ES-I3 (cell line): ENCODE results near the gene GRK2.
"Not testable (repeated sequence)": the region's sequence is repeated elsewhere in the genome, so short reads cannot be mapped to it uniquely, and the experiment has no call there.

Experiments used
- H3K36me3 ChIP-seq: 2 replicates; pipeline ENCODE4 v1.6.1; 2013; ENCODE audit warnings: mild to moderate bottlenecking, low read length, control low read depth, moderate library complexity; ENCODE audit not compliant: insufficient read depth
- H3K4me1 ChIP-seq: 2 replicates; pipeline ENCODE4 v1.6.1; 2013; ENCODE audit warnings: mild to moderate bottlenecking, control low read depth, low read length; ENCODE audit not compliant: insufficient read depth
- H3K9ac ChIP-seq: 2 replicates; pipeline ENCODE4 v1.6.1; 2013; ENCODE audit warnings: low read depth, mild to moderate bottlenecking, low read length, moderate library complexity
- H3K9me3 ChIP-seq: 2 replicates; pipeline ENCODE4 v1.6.1; 2013; ENCODE audit warnings: mild to moderate bottlenecking, low read length, moderate library complexity; ENCODE audit not compliant: control insufficient read depth, insufficient read depth

Gene GRK2

GRCh38 chr11:67247946-67248550 lies 18.2 kb upstream of the GRK2 start:
- Histone ChIP-seq H3K9ac (no peak overlapping the region), H3K9me3 (no peaks in the 10 kb centered on the region), H3K36me3 (peaks cover 50% of the 10 kb centered on the region), H3K4me1 (no peaks in the 10 kb centered on the region)

DNA sequence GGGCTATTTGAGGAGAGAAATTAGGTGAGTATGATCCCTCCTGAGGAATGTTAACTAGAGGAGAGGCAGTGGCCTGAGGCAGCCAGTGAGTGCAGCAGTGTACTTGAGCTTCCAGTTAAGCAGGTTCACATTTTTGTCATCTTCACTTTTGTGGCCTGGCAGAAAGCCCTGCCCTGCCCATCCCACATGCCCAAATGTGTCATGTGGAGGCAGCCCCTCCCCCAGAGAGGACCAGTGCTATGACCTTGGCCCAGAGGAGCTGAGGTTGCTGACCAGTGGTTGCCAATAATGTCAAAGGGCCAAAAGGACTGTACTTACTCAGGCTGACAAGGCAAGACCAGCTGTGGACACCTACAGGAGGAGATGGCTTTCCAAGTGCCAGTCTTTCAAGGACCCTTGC lies 17.6 kb upstream of the GRK2 start:
- no peaks in the 10 kb centered on the region for H3K4me1 ChIP-seq
- no peaks in the 10 kb centered on the region for H3K9me3 ChIP-seq
- peaks cover 55% of the 10 kb centered on the region for H3K36me3 ChIP-seq
- no peak overlapping the region for H3K9ac ChIP-seq

GRCh38 chr11:67250059-67251043 lies 15.9 kb upstream of the GRK2 start:
- Histone ChIP-seq H3K9me3 (no peaks in the 10 kb centered on the region), H3K4me1 (no peaks in the 10 kb centered on the region), H3K36me3 (peaks cover 54% of the 10 kb centered on the region), H3K9ac (no peak overlapping the region)

GRCh38 chr11:67251841-67252240 lies 14.4 kb upstream of the GRK2 start:
- Histone ChIP-seq H3K36me3 (peaks cover 51% of the 10 kb centered on the region), H3K9ac (no peak overlapping the region), H3K9me3 (no peaks in the 10 kb centered on the region), H3K4me1 (no peaks in the 10 kb centered on the region)

GRCh38 chr11:67252831-67253239 lies 13.4 kb upstream of the GRK2 start:
- Histone ChIP-seq H3K36me3 (peaks cover 45% of the 10 kb centered on the region), H3K9me3 (no peaks in the 10 kb centered on the region), H3K4me1 (no peaks in the 10 kb centered on the region), H3K9ac (no peak overlapping the region)

- Histone ChIP-seq H3K36me3 (peaks cover 33% of the 10 kb centered on the region), H3K9ac (no peak overlapping the region), H3K9me3 (no peaks in the 10 kb centered on the region), H3K4me1 (no peaks in the 10 kb centered on the region)
Measured at GRCh38 chr11:67253872-67254624, 12.2 kb upstream of the GRK2 start.

GRCh38 chr11:67254798-67255197 lies 11.5 kb upstream of the GRK2 start:
- H3K36me3 ChIP-seq = peaks cover 28% of the 10 kb centered on the region
- no peaks in the 10 kb centered on the region for H3K9me3 ChIP-seq
- H3K4me1 ChIP-seq = no peaks in the 10 kb centered on the region
- no peak overlapping the region for H3K9ac ChIP-seq

GRCh38 chr11:67255353-67255752 lies 10.9 kb upstream of the GRK2 start:
- Histone ChIP-seq H3K9ac (no peak overlapping the region), H3K36me3 (peaks cover 28% of the 10 kb centered on the region), H3K4me1 (no peaks in the 10 kb centered on the region), H3K9me3 (no peaks in the 10 kb centered on the region)

GRCh38 chr11:67255864-67256263 lies 10.4 kb upstream of the GRK2 start:
- no peaks in the 10 kb centered on the region for H3K4me1 ChIP-seq
- H3K36me3 ChIP-seq = peaks cover 28% of the 10 kb centered on the region
- no peaks in the 10 kb centered on the region for H3K9me3 ChIP-seq
- no peak overlapping the region for H3K9ac ChIP-seq

GRCh38 chr11:67256477-67257135 lies 9.7 kb upstream of the GRK2 start:
- no peaks in the 10 kb centered on the region for H3K4me1 ChIP-seq
- peaks cover 28% of the 10 kb centered on the region for H3K36me3 ChIP-seq
- H3K9me3 ChIP-seq = no peaks in the 10 kb centered on the region
- H3K9ac ChIP-seq = no peak overlapping the region

DNA sequence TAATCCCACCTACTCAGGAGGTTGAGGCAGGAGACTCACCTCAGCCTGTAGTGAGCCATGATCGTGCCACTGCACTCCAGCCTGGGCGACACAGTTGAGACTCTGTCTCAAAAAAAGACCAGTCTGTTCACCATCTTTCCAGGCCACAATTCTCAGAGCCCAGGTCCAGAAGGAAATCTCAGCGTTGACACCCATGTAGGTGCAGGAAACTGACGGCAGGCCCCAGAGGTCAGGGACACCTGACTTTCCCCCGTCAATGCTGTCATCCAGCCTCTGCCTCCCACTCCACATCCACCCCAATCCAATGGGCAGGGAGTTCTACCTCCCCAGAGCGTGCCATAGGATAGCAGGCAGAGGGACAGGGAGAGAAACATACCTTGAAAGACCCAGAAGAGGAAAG lies 5.9 kb upstream of the GRK2 start:
- Histone ChIP-seq H3K9me3 (no peaks in the 10 kb centered on the region), H3K4me1 (no peaks in the 10 kb centered on the region)

DNA sequence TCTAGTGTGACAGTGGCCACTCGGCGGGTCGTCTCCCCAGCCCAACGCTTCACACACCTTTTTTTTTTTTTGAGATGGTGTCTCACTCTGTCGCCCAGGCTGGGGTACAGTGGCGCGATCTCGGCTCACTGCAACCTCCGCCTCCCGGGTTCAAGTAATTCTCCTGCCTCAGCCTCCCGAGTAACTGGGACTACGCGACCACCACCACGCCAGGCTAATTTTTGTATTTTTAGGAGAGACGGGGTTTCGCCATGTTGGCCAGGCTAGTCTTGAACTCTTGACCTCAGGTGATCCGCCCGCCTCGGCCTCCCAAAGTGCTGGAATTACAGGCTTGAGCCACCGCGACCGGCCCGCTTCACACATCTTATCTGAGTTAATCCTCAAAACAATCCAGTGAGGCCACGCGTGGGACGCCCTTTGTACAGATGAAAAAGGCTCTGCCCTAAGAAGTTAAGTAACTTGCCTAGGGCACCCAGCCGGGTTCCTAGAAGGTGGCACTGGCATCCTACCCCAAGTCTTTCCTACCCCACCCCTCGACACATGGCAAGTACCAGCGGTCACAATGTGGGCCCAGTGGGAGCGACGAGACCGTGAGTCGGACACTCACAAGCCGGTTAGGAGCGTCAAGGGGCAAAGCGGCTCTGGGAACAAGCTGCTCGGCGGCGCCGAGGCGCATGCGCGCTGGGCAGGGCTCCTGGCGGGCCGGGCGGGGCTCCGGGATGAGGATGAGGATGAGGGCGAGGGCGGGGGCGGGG lies 5.2 kb upstream of the GRK2 start:
- not testable (repeated sequence) for H3K4me1 ChIP-seq, H3K9me3 ChIP-seq, H3K36me3 ChIP-seq
- peak overlapping the region; percentile 66 for H3K9ac ChIP-seq

More for the DNA sequence above, 5.9 kb upstream of the GRK2 start:
- H3K36me3 ChIP-seq = peaks cover 4% of the 10 kb centered on the region; the same call in 1 of the 2 replicates
- H3K9ac ChIP-seq = no peak overlapping the region

DNA sequence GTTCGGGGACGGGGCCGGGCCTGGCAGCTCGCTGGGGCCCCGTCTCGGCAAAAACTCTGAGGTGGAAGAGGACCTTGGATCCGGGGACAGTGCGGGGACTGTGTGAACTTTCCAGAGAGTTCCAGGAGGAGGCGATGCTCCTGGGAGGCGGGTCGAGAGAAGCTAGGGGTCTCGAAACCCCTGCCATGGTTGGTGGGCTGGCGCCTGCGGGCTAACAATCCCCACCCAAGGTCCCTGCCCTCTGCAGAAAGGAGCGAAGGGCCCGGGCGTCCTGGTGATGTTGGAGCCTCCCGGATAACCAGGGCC lies 4.7 kb upstream of the GRK2 start:
- Histone ChIP-seq H3K36me3 (no peaks in the 10 kb centered on the region), H3K4me1 (no peaks in the 10 kb centered on the region), H3K9me3 (no peaks in the 10 kb centered on the region), H3K9ac (peak overlapping the region; percentile 66)
